GM20000 (cell line): ENCODE data around the gene HSPB6.

ENCODE experiments used
- DNase-seq: peaks from one replicate; pipeline ENCODE4 v3.0.0; 2012; ENCODE audit warnings: low spot score
- TF ChIP-seq, protein P1 (sequence below): IDR thresholded peaks from 2 replicates; pipeline ENCODE4 v1.5.1; 2012; ENCODE audit warnings: mild to moderate bottlenecking, control low read depth; ENCODE audit errors: extremely low read depth, missing control alignments

Gene HSPB6

DNA sequence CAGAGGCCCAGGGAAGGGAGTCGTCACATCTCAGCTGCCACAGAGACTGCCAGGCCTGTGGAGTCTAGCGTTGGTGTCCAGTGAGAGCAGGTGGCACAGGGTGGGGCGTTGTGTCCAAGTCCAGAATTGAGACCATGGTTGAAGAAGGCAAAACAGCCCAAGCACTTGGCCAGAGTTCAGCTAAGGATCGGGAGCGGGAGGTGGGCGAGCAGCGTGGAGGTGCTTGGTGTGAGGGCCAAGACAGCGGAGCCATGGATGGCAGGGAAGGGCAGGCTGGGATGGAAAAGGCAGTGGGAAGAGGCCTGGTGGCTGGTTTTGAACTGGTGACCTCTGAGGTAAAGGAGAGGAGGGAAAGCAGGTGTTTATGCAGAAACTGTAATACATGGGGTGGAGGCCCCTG lies 22.6 kb downstream of the HSPB6 start:
- no peak for DNase-seq
- TF ChIP-seq, protein P1, sequence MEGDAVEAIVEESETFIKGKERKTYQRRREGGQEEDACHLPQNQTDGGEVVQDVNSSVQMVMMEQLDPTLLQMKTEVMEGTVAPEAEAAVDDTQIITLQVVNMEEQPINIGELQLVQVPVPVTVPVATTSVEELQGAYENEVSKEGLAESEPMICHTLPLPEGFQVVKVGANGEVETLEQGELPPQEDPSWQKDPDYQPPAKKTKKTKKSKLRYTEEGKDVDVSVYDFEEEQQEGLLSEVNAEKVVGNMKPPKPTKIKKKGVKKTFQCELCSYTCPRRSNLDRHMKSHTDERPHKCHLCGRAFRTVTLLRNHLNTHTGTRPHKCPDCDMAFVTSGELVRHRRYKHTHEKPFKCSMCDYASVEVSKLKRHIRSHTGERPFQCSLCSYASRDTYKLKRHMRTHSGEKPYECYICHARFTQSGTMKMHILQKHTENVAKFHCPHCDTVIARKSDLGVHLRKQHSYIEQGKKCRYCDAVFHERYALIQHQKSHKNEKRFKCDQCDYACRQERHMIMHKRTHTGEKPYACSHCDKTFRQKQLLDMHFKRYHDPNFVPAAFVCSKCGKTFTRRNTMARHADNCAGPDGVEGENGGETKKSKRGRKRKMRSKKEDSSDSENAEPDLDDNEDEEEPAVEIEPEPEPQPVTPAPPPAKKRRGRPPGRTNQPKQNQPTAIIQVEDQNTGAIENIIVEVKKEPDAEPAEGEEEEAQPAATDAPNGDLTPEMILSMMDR = no peak

DNA sequence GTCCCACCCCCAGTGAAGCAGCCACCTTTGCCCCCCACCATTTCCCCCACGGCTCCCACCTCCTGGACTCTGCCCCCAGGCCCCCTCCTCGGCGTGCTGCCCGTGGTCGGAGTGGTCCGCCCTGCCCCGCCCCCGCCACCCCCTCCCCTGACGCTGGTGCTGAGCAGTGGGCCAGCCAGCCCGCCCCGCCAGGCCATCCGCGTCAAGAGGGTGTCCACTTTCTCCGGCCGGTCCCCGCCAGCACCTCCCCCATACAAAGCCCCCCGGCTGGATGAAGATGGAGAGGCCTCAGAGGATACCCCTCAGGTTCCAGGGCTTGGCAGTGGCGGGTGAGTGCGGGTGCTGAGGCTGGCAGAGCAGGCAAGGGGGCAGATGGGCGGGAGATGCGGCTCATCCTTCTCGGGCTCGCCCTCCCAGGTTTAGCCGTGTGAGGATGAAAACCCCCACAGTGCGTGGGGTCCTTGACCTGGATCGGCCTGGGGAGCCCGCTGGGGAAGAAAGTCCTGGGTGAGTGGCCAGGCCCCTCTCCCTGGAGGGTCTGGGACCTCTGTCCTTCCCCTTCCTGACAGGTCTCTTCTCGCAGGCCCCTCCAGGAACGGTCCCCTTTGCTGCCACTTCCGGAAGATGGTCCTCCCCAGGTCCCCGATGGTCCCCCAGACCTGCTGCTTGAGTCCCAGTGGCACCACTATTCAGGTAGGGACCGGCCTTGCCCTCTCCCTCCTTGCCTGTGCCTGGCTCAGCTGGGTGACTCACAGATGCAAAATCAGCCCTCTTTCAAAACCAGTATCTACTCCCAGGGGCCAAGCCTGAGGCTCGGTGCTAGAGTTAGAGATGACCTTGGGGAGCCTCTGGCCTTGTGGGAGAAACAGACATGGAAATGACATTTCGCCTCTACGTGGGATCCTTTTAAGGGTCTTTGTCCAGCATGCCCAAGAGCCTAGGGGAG lies 23.4 kb downstream of the HSPB6 start:
- TF ChIP-seq, protein P1 = no peak
- no peak for DNase-seq

DNA sequence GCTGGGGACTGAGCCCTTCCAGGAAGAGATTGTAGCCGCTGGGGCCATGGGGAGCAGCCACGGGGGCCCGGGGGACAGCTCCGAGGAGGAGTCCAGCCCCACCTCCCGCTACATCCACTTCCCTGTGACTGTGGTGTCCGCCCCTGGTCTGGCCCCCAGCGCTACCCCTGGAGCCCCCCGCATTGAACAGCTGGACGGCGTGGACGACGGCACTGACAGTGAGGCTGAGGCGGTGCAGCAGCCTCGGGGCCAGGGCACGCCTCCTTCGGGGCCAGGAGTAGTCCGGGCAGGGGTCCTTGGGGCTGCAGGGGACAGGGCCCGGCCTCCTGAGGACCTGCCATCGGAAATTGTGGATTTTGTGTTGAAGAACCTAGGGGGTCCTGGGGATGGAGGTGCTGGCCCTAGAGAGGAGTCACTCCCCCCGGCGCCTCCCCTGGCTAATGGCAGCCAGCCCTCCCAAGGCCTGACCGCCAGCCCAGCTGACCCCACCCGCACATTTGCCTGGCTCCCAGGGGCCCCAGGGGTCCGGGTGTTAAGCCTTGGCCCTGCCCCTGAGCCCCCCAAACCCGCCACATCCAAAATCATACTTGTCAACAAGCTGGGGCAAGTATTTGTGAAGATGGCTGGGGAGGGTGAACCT lies 24.2 kb downstream of the HSPB6 start:
- DNase-seq = no peak
- TF ChIP-seq, protein P1 = no peak

DNA sequence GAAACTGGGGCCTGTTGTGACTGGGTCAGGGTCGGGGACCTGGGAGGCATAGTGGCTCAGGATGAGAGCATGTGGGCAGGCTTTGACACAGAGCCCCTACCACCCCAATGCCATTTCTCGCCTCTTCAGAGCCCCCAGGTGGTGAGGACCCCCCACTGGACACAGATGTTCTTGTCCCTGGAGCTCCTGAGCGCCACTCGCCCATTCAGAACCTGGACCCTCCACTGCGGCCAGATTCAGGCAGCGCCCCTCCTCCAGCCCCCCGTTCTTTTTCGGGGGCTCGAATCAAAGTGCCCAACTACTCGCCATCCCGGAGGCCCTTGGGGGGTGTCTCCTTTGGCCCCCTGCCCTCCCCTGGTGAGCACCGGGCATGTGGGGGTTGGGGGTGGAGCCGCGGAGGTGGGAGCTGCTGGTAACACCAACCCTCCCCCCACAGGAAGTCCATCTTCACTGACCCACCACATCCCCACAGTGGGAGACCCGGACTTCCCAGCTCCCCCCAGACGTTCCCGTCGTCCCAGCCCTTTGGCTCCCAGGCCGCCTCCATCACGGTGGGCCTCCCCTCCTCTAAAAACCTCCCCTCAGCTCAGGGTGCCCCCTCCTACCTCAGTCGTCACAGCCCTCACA lies 24.9 kb downstream of the HSPB6 start:
- TF ChIP-seq, protein P1 = no peak
- peak; percentile 15 for DNase-seq

DNA sequence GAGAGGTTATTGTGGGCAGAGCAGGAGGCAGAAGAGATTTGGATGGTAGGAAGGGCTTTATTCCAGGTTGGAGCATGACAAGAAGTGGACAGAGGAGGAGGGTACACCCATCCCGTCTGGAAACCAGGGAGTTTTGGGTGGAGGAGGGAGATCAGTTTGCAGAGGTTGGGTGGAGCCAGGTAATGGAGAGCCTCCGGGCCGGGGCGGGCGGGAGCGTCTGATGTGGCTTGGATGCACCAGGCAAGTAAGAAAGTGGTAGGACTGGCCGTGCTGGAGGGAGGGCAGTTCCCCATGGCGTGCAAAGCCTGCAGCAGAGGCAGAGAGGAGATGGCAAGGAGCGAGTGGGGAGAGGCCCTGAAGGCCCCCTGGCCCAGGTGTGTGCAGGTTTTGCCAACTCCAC lies 25.5 kb downstream of the HSPB6 start:
- DNase-seq = no peak
- TF ChIP-seq, protein P1 = no peak

DNA sequence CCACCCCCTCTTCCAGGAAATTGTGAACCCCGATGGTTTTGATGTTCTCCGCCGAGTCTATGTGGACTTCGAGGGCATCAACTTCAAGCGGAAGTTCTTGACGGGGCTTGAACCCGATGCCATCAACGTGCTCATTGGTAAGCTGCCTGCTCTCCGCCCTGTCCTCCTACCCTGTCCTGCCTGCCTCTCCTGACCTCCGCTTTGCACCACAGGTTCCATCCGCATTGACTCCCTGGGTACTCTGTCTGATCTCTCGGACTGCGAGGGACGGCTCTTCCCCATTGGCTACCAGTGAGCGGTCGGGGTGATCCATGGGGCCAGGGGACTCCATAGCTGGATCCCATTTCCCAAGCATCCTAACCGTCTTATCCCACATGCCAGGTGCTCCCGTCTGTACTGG lies 26.5 kb downstream of the HSPB6 start:
- DNase-seq = peak; percentile 10
- TF ChIP-seq, protein P1 = no peak

DNA sequence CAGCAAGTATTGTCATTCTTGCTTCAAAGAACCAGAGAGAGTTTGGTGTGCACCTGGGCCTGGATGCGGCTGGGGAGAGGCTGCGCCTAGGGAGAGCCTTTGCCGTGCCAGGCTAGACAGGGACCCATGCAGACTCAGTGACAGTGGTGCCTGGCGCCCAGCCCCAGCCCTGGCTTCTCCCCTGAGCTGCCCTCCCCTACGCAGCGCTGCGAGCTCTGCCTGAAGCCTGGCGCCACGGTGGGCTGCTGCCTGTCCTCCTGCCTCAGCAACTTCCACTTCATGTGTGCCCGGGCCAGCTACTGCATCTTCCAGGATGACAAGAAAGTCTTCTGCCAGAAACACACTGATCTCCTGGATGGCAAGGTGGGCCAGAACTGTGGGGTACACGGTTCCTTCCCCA lies 27.1 kb downstream of the HSPB6 start:
- peak; percentile 10 for DNase-seq
- TF ChIP-seq, protein P1 = no peak
